HG03575 (cell line): ENCODE results near the gene SUMO2.
"Not testable (repeated sequence)": the region's sequence is repeated elsewhere in the genome, so short reads cannot be mapped to it uniquely, and the experiment has no call there.

Source experiments
- ATAC-seq: cut with Tn5 transposase; IDR thresholded peaks from one replicate; pipeline ENCODE4 v1.9.1; 2021; ENCODE audit not compliant: unreplicated experiment, insufficient number of reproducible peaks, low FRiP score; ENCODE audit errors: extremely low read depth

The SUMO2 gene

GRCh38 chr17:75182569-75183436, at the start of gene SUMO2:
SUMO2 (minus strand) TSS chr17:75182959; CDS start chr17:75182834, 125 bp downstream.
- ATAC-seq, result no peak

GRCh38 chr17:75231741-75232464, 49.1 kb upstream of the SUMO2 start:
- ATAC-seq, result no peak

- ATAC-seq, result no peak
These were observed 48.3 kb upstream of the SUMO2 start for GRCh38 chr17:75231071-75231470.

- ATAC-seq, result no peak
These were observed 46.1 kb upstream of the SUMO2 start for GRCh38 chr17:75228847-75229246.

- no peak for ATAC-seq
These were observed 45.5 kb upstream of the SUMO2 start for GRCh38 chr17:75228305-75228704.

- no peak for ATAC-seq
These were observed 45.0 kb upstream of the SUMO2 start for GRCh38 chr17:75227729-75228128.

- ATAC-seq, result no peak
These were observed 42.3 kb upstream of the SUMO2 start for GRCh38 chr17:75225016-75225415.

- no peak for ATAC-seq
These were observed 37.1 kb upstream of the SUMO2 start for GRCh38 chr17:75219815-75220214.

- ATAC-seq, result no peak
These were observed 35.4 kb upstream of the SUMO2 start for GRCh38 chr17:75218131-75218530.

- ATAC-seq, result no peak
These were observed 26.3 kb upstream of the SUMO2 start for GRCh38 chr17:75209061-75209460.

GRCh38 chr17:75208161-75208560, 25.4 kb upstream of the SUMO2 start:
- ATAC-seq, result no peak

- ATAC-seq, result no peak
These were observed 25.0 kb upstream of the SUMO2 start for GRCh38 chr17:75207760-75208159.

- not testable (repeated sequence) for ATAC-seq
These were observed 24.3 kb upstream of the SUMO2 start for GRCh38 chr17:75207050-75207407.

- ATAC-seq, result no peak
These were observed 23.0 kb upstream of the SUMO2 start for GRCh38 chr17:75205793-75206163.

GRCh38 chr17:75205037-75205792, 22.5 kb upstream of the SUMO2 start, which contains the start of gene NUP85:
NUP85 (plus strand) TSS chr17:75205679; CDS start chr17:75205762, 83 bp downstream.
- no peak for ATAC-seq

- no peak for ATAC-seq
These were observed 17.3 kb upstream of the SUMO2 start for GRCh38 chr17:75199886-75200618.

- ATAC-seq, result no peak
These were observed 12.1 kb upstream of the SUMO2 start for GRCh38 chr17:75194879-75195278.

GRCh38 chr17:75191584-75191983, 8.8 kb upstream of the SUMO2 start:
- no peak for ATAC-seq

- no peak for ATAC-seq
These were observed 5.9 kb upstream of the SUMO2 start for GRCh38 chr17:75188614-75189013.
